Neuronal stem cell (in vitro differentiated cells): ENCODE results near the gene TBC1D22A.
A peak's percentile ranks its signal among the peaks of the same experiment; 100 is the strongest.

Experiments
- DNase-seq: peaks from one replicate; pipeline ENCODE4 v3.0.0-alpha.2; 2013; ENCODE audit warnings: low spot score
- H2AFZ ChIP-seq: one replicate; pipeline ENCODE4 v1.6.1; 2013; ENCODE audit warnings: mild to moderate bottlenecking, low read length, inconsistent platforms
- H2AK5ac ChIP-seq: 2 replicates; pipeline ENCODE4 v1.6.1; 2013; ENCODE audit warnings: low read depth, mild to moderate bottlenecking, inconsistent platforms, low read length, moderate library complexity, mixed read lengths
- H2BK120ac ChIP-seq: 2 replicates; pipeline ENCODE4 v1.6.1; 2013; ENCODE audit warnings: low read depth, mild to moderate bottlenecking, inconsistent platforms, low read length, moderate library complexity, mixed read lengths
- H2BK12ac ChIP-seq: one replicate; pipeline ENCODE4 v1.6.1; 2013; ENCODE audit warnings: low read length, inconsistent platforms
- H2BK15ac ChIP-seq: 2 replicates; pipeline ENCODE4 v1.6.1; 2013; ENCODE audit warnings: mild to moderate bottlenecking, low read length, inconsistent platforms, mixed read lengths
- H2BK5ac ChIP-seq: one replicate; pipeline ENCODE4 v1.6.1; 2013; ENCODE audit warnings: inconsistent platforms, mild to moderate bottlenecking, low read length, moderate library complexity
- H3K14ac ChIP-seq: one replicate; pipeline ENCODE4 v1.6.1; 2013; ENCODE audit warnings: low read length, inconsistent platforms
- H3K18ac ChIP-seq: 2 replicates; pipeline ENCODE4 v1.6.1; 2013; ENCODE audit warnings: low read length, inconsistent platforms
- H3K23ac ChIP-seq: 2 replicates; pipeline ENCODE4 v1.6.1; 2013; ENCODE audit warnings: low read depth, mild to moderate bottlenecking, mixed read lengths, low read length, inconsistent platforms; ENCODE audit not compliant: poor library complexity
- H3K27ac ChIP-seq: replicated peaks from 3 replicates; pipeline ENCODE4 v1.5.1; 2013; ENCODE audit warnings: low read length, inconsistent platforms
- H3K27me3 ChIP-seq, 3 experiments: 2 replicates each; pipeline ENCODE4 v1.6.1; 2013; ENCODE audit warnings: low read length in 3 of 3, mild to moderate bottlenecking in 2 of 3, inconsistent platforms in 1 of 3, low read depth in 1 of 3, mixed read lengths in 1 of 3, moderate library complexity in 1 of 3; ENCODE audit not compliant: control insufficient read depth in 3 of 3, insufficient read depth in 3 of 3
- H3K36me3 ChIP-seq, 2 donors: replicated peaks in 1 of 2; 2 replicates each; pipeline ENCODE4 v1.6.1; 2013; ENCODE audit warnings: low read length in 2 of 2; ENCODE audit not compliant: control insufficient read depth in 2 of 2, insufficient read depth in 2 of 2
- H3K4ac ChIP-seq: 2 replicates; pipeline ENCODE4 v1.6.1; 2013; ENCODE audit warnings: inconsistent platforms, mild to moderate bottlenecking, low read length, moderate library complexity
- H3K4me1 ChIP-seq, 2 donors: 1 replicate in 1 of 2; 2 replicates in 1 of 2; pipeline ENCODE4 v1.6.1; 2013; ENCODE audit warnings: low read length in 2 of 2, low read depth in 1 of 2; ENCODE audit not compliant: control insufficient read depth in 2 of 2, insufficient read depth in 1 of 2
- H3K4me2 ChIP-seq: one replicate; pipeline ENCODE4 v1.6.1; 2013; ENCODE audit warnings: mild to moderate bottlenecking, low read length, inconsistent platforms; ENCODE audit not compliant: insufficient read depth, poor library complexity, severe bottlenecking
- H3K4me3 ChIP-seq, 2 donors: 2 replicates each; pipeline ENCODE4 v1.5.1; 2013; ENCODE audit warnings: low read length in 2 of 2, mild to moderate bottlenecking in 2 of 2, inconsistent platforms in 1 of 2, moderate library complexity in 1 of 2
- H3K79me1 ChIP-seq: one replicate; pipeline ENCODE4 v1.6.1; 2013; ENCODE audit warnings: low read depth, mild to moderate bottlenecking, inconsistent platforms, low read length, moderate library complexity
- H3K9ac ChIP-seq: one replicate; pipeline ENCODE4 v1.6.1; 2013; ENCODE audit warnings: mild to moderate bottlenecking, low read depth, low read length, inconsistent platforms; ENCODE audit not compliant: poor library complexity
- H3K9me3 ChIP-seq, 2 donors: replicated peaks in 1 of 2; 2 replicates each; pipeline versions ENCODE3 to v1.6.1; 2013; ENCODE audit warnings: low read length in 2 of 2, mild to moderate bottlenecking in 2 of 2, inconsistent platforms in 1 of 2, low read depth in 1 of 2, mixed read lengths in 1 of 2, moderate library complexity in 1 of 2; ENCODE audit not compliant: control insufficient read depth in 2 of 2, insufficient read depth in 1 of 2
- H4K8ac ChIP-seq: one replicate; pipeline ENCODE4 v1.6.1; 2013; ENCODE audit warnings: low read depth, mild to moderate bottlenecking, inconsistent platforms, low read length, moderate library complexity
- H4K91ac ChIP-seq: one replicate; pipeline ENCODE4 v1.6.1; 2013; ENCODE audit warnings: low read length, low read depth, mild to moderate bottlenecking, inconsistent platforms; ENCODE audit not compliant: poor library complexity
- WGBS, 2 donors: extraction: QIAGEN DNeasy Blood & Tissue Kit; methylation state at CpG; one replicate each; pipeline ENCODE4 v1.1.7; 2013; ENCODE audit warnings: missing lambda C conversion rate in 2 of 2, mixed read lengths in 1 of 2; ENCODE audit not compliant: insufficient read length in 2 of 2, insufficient replicate concordance in 1 of 2; ENCODE audit errors: extremely low coverage in 2 of 2; 5-methylcytosine and 5-hydroxymethylcytosine counted together

Gene TBC1D22A

DNA sequence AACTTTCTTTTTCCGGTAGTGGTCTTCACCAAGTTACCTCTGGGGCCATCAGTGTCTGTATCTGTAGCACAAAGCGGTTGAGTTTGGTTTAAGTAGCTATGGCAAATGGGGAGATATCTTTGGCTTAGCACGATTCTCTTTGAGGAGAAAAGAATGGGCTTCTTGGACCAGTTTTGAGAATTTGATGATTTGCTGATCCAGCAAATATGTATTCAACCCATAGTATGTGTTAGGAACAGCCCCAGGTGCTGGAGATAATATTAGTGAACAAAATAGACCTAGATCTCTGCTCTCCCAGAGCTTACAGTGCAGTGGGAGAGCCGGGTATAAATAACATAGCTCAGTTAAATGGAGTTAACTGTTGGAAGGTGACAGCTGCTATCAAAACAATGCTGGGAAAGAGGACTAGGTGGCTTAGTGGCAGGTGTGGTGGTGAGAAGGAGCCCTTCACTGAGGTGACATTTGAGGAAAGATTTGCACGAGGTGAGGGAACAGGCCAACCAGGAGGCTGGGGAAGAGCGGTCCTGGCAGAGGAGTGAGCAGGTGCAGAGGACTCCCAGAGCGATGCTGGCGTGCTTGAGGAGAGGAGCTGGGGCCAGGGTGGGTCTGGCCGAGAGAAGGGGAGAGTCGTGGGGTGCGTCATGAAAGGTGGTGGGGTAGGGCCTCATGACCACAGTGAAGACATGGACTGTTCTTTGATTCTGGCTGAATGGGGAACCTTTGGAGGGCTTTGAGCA, 5.0 kb downstream of the TBC1D22A start:
- no peak overlapping the region for H4K8ac ChIP-seq
- no peak overlapping the region for H3K23ac ChIP-seq
- WGBS, 2 donors, result no CpG with 5 or more reads among the region's 11 CpGs

GRCh38 chr22:46769191-46769675, 6.8 kb downstream of the TBC1D22A start:
- H4K91ac ChIP-seq, result no peak overlapping the region

More for the DNA sequence above, 5.0 kb downstream of the TBC1D22A start:
- Histone ChIP-seq H3K9me3 (no peaks in the 10 kb centered on the region), H4K91ac (no peak overlapping the region), H3K4ac (no peak overlapping the region), H2BK5ac (no peak overlapping the region), H2BK120ac (no peak overlapping the region), H2BK15ac (no peak overlapping the region), H3K27me3 (no peaks in the 10 kb centered on the region), H3K4me3 (no peak overlapping the region), H3K36me3 (peaks cover 0 to 7% of the 10 kb centered on the region in 2 donors), H3K18ac (no peak overlapping the region), H2BK12ac (no peak overlapping the region), H3K9ac (no peak overlapping the region), H2AFZ (no peak overlapping the region), H3K4me1 (peaks cover 2 to 4% of the 10 kb centered on the region in 2 donors), H3K79me1 (peaks cover 15% of the 10 kb centered on the region), H3K14ac (no peak overlapping the region), H3K4me2 (no peak overlapping the region), H3K27ac (no peak overlapping the region), H2AK5ac (no peak overlapping the region)
- DNase-seq, result no peak

GRCh38 chr22:46769706-46770105, 7.3 kb downstream of the TBC1D22A start:
- H3K9me3 ChIP-seq, result no peaks in the 10 kb centered on the region
- no peak overlapping the region for H3K14ac ChIP-seq
- peaks cover 17% of the 10 kb centered on the region for H3K79me1 ChIP-seq
- no peak overlapping the region for H3K18ac ChIP-seq
- no peak overlapping the region for H4K91ac ChIP-seq
- peaks cover 2 to 7% of the 10 kb centered on the region in 2 donors for H3K36me3 ChIP-seq
- peak overlapping the region; percentile 17 for H4K8ac ChIP-seq
- no peak overlapping the region for H2BK120ac ChIP-seq
- H2BK15ac ChIP-seq, result no peak overlapping the region
- no CpG with 5 or more reads among the region's 6 CpGs for whole genome bisulfite sequencing, 2 donors
- H3K4me2 ChIP-seq, result no peak overlapping the region
- no peak overlapping the region for H3K9ac ChIP-seq
- no peak overlapping the region for H3K27ac ChIP-seq
- no peak overlapping the region for H3K4ac ChIP-seq
- no peak for DNase-seq
- peaks cover 0 to 7% of the 10 kb centered on the region in 2 donors for H3K4me1 ChIP-seq
- no peak overlapping the region for H3K23ac ChIP-seq
- H3K27me3 ChIP-seq, result no peaks in the 10 kb centered on the region
- no peak overlapping the region for H2AK5ac ChIP-seq
- H3K4me3 ChIP-seq, result no peak overlapping the region
- H2BK5ac ChIP-seq, result peak overlapping the region; percentile 75
- no peak overlapping the region for H2BK12ac ChIP-seq
- no peak overlapping the region for H2AFZ ChIP-seq

More at GRCh38 chr22:46769191-46769675, 6.8 kb downstream of the TBC1D22A start:
- Histone ChIP-seq H3K36me3 (peaks cover 2 to 7% of the 10 kb centered on the region in 2 donors), H3K4ac (no peak overlapping the region), H3K79me1 (peaks cover 17% of the 10 kb centered on the region), H3K14ac (no peak overlapping the region), H3K27me3 (no peaks in the 10 kb centered on the region), H3K9ac (peak overlapping the region; percentile 66), H2AK5ac (no peak overlapping the region), H2AFZ (no peak overlapping the region), H3K18ac (no peak overlapping the region), H4K8ac (no peak overlapping the region), H3K23ac (no peak overlapping the region), H3K4me2 (no peak overlapping the region), H2BK12ac (peak overlapping the region; percentile 16), H3K4me3 (no peak overlapping the region), H2BK120ac (no peak overlapping the region), H2BK15ac (no peak overlapping the region), H2BK5ac (peak overlapping the region; percentile 75), H3K4me1 (peaks cover 0 to 6% of the 10 kb centered on the region in 2 donors), H3K9me3 (no peaks in the 10 kb centered on the region), H3K27ac (no peak overlapping the region)
- WGBS, 2 donors, result no CpG with 5 or more reads among the region's 17 CpGs
- no peak for DNase-seq

DNA sequence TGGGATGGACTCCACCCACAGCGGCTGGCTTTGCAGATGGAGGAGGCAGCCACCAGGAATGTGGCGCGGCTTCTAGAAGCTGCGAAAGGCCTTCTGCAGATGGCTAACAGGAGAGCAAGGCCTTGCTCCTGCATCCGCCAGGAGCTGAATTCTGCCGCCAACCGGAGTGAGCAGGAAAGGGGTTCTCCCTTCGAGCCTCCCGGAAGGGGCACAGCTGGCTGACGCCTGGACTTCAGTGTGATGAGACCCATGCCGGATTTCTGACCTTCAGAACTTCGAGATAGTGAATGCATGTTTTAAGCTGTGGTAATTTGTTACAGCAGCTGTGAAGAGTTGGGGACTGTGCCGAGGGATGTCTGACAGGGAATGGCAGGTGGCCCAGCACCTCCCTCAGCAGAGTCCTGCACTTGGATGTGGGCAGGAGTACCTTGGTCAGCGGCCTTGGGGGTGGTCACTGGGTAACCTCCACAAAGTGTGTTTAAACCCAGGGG, 7.7 kb downstream of the TBC1D22A start:
- H4K8ac ChIP-seq, result peak overlapping the region; percentile 17
- DNase-seq, result no peak
- no peak overlapping the region for H4K91ac ChIP-seq
- H3K18ac ChIP-seq, result no peak overlapping the region
- no peak overlapping the region for H3K4me2 ChIP-seq
- H3K14ac ChIP-seq, result no peak overlapping the region
- H3K9ac ChIP-seq, result peak overlapping the region; percentile 4
- H3K36me3 ChIP-seq, result peaks cover 2 to 3% of the 10 kb centered on the region in 2 donors
- H3K4ac ChIP-seq, result no peak overlapping the region
- no peak overlapping the region for H2BK12ac ChIP-seq
- H2BK15ac ChIP-seq, result no peak overlapping the region
- H3K4me1 ChIP-seq, result peaks cover 0 to 7% of the 10 kb centered on the region in 2 donors
- H2BK5ac ChIP-seq, result peak overlapping the region; percentile 75
- H2AK5ac ChIP-seq, result no peak overlapping the region
- no peak overlapping the region for H2AFZ ChIP-seq
- H2BK120ac ChIP-seq, result no peak overlapping the region
- no CpG with 5 or more reads among the region's 14 CpGs for WGBS, 2 donors
- H3K79me1 ChIP-seq, result peaks cover 21% of the 10 kb centered on the region
- no peak overlapping the region for H3K4me3 ChIP-seq
- no peaks in the 10 kb centered on the region for H3K27me3 ChIP-seq
- no peak overlapping the region for H3K27ac ChIP-seq
- H3K23ac ChIP-seq, result no peak overlapping the region
- H3K9me3 ChIP-seq, result no peaks in the 10 kb centered on the region
